ENCODE measurements around the gene LPO.

Gene LPO

DNA sequence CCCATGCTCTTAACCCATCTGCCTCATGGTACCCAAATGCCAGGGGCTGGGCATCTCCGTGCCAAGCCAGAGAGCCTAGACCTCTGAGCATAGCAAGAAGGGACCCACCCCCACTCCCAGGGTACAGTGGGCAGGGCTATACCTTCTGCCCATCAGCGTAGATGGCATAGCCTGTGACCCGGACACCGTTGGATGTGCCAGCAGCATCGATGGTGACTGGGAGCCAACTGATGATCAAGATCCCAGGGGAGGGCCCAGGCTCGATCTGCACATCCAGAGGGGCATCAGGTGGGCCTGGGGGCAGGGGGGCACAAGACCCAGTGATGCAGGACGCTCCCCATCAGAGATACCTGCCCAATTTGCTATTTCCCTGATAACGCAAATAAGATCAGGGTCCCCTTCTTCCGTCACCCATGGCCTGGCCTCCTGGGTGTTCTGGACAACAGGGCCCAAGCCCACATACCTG is 73.1 kb downstream of the LPO start:
- no peak for TF ChIP-seq ZFX (IDR thresholded peaks at IDR 0.05)
- TF ChIP-seq, protein P1, sequence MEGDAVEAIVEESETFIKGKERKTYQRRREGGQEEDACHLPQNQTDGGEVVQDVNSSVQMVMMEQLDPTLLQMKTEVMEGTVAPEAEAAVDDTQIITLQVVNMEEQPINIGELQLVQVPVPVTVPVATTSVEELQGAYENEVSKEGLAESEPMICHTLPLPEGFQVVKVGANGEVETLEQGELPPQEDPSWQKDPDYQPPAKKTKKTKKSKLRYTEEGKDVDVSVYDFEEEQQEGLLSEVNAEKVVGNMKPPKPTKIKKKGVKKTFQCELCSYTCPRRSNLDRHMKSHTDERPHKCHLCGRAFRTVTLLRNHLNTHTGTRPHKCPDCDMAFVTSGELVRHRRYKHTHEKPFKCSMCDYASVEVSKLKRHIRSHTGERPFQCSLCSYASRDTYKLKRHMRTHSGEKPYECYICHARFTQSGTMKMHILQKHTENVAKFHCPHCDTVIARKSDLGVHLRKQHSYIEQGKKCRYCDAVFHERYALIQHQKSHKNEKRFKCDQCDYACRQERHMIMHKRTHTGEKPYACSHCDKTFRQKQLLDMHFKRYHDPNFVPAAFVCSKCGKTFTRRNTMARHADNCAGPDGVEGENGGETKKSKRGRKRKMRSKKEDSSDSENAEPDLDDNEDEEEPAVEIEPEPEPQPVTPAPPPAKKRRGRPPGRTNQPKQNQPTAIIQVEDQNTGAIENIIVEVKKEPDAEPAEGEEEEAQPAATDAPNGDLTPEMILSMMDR (conservative IDR thresholded peaks at IDR 0.05) = no peak

GRCh38 chr17:58312021-58312630 is 73.7 kb downstream of the LPO start:
- H3K27ac ChIP-seq = no peak overlapping the region
- TF ChIP-seq, protein P1 (conservative IDR thresholded peaks at IDR 0.05) = no peak
- no peak for TF ChIP-seq ZFX (IDR thresholded peaks at IDR 0.05)

More for the DNA sequence above, 73.1 kb downstream of the LPO start:
- no peak overlapping the region for H3K27ac ChIP-seq

DNA sequence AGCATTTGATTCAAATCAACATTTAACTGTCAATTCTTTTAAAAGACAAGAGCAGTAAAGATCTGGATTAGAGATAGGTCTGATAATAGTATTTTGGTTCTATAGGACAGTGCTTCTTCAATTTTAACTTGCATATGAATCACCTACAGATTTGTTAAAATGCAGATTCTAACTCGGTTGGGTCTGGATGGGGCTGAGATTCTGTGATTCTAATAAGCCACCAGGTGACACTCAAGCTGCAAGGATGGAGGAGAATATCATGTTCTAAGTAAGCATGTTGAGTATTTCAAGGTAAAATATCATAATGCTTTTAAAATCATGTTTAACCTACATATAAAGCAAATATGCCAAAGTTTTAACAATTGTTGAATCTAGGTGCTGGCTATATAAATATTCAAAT is 74.4 kb downstream of the LPO start:
- TF ChIP-seq, protein P1 (conservative IDR thresholded peaks at IDR 0.05) = no peak; the same call in 1 of the 2 replicates
- TF ChIP-seq ZFX (IDR thresholded peaks at IDR 0.05) = no peak
- H3K27ac ChIP-seq = no peak overlapping the region

- no peak overlapping the region for H3K27ac ChIP-seq
- no peak for TF ChIP-seq ZFX (IDR thresholded peaks at IDR 0.05)
- TF ChIP-seq, protein P1 (conservative IDR thresholded peaks at IDR 0.05) = no peak
Measured at GRCh38 chr17:58313815-58314705, 75.7 kb downstream of the LPO start.

DNA sequence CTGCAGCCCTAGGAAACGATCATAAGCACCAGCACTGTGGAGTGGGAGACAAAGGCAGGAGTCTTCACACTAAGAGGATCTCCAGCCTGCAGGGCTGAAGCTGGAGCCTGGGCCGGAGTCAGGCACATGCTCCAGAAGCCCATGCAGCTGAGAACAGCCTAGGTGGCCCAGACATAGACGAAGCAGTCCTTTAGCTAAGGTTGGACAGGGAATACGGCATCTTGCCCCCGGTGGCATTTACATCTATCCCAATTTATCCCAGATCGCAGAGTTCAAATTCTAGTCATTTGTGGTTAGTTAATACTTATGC is 76.3 kb downstream of the LPO start:
- TF ChIP-seq, protein P1 (conservative IDR thresholded peaks at IDR 0.05) = no peak
- TF ChIP-seq ZFX (IDR thresholded peaks at IDR 0.05) = no peak
- H3K27ac ChIP-seq = no peak overlapping the region

DNA sequence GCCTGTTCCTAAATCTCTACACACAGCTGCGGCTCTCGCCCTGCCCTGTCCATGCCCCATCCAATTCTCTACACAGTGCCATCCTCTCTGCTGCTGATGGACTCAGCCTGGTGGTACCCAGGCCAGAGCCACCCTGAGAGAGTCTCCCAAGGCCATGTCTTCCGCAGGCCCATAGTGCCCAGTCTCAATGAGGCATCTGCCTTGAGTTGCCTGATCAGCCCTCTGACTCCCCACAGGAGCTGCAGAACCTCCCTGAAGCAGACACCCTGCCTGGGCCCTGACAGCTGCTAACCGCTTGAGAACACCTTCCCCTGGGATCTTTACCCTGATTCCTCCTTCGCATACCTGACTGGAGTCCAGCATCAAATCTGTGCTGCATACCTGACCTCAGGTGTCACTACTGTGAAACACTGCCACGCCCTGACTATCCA is 76.9 kb downstream of the LPO start:
- H3K27ac ChIP-seq = no peak overlapping the region
- no peak for TF ChIP-seq ZFX (IDR thresholded peaks at IDR 0.05)

DNA sequence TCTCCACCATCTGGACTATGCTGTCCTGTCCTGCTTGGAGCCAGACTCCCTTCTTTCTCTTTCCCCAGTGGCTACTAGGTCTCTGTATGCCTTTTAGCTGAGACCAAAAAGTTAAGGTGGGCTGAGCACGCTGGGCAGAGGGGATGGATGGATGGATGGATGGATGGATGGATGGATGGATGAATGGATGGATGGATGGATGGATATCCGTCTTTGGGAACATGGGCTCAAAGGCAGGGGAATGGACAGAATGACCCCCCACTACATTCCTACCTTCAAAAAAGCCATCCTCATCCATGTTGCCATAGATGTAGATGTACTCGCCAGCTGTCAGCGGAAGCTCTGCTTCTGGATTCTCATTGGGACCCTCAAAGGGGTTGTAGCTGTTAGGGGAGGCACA is 77.4 kb downstream of the LPO start:
- H3K27ac ChIP-seq = no peak overlapping the region
- TF ChIP-seq, protein P1 (conservative IDR thresholded peaks at IDR 0.05) = no peak
- no peak for TF ChIP-seq ZFX (IDR thresholded peaks at IDR 0.05)

All from C4-2B (cell line).